GM18870 (cell line): ENCODE data around the gene GRID1.

Experiments
- ATAC-seq: cut with Tn5 transposase; IDR thresholded peaks from one replicate; pipeline ENCODE4 v1.9.1; 2021; ENCODE audit warnings: moderate library complexity; ENCODE audit not compliant: unreplicated experiment

GRID1 gene

DNA sequence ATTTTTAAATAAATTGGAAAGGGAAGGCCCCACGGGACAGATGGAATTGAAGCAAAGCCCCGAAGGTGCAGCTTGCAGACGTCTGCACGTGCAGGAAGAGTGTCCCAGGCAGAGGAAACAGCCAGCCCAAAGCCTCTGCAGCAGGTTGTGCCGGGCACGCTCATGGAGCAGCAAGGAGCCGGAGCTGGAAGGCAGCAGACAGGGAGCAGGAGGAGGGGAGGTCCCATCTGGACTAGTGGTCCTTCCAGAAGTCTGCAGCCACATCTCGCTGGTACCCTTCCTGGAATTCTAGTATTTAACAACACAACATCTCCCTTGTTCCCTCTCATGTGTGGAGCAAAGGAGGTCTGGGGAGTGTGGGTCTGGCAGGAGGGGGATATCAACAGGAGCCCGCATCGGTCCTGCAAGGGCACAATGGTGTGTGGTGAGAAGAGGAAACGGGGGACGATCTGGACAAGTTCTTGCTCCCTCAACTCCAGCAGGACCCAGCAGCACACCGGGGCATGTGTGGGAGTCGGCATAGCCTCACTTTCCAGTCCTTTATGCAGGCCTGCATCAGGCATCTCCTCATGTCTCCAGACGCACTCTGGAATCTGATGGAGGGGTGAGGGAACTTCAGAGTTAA lies 169.3 kb downstream of the GRID1 start:
- no peak for ATAC-seq

DNA sequence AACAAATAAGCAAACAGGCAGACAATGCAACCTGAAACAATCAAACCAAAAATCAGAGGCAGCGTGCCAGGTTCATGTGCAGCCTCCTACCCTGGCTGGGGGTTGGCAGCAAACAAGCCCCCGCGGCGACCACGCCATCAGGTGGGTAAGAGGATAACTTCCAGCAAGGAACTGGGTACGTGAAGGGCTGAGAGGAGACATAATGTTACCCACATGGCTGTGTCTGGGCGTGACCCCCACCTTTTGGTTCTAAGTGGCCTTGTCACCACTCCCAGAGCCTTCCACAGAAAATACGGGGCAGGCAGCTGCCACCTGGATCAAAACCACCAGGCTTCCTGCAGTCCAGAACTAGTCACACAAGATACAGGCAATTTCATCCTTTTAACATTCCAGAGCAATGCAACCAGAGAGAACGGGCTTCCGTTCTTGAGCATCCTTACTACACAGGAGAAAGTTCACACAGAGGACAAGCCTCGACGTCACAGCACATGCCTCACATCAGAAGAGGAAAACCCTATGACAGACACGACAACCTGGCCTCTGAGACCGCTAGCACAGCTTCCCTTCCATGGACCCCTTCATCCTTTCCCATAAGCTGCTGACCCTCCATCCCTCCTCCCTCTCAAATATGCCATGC lies 171.0 kb downstream of the GRID1 start:
- no peak for ATAC-seq

DNA sequence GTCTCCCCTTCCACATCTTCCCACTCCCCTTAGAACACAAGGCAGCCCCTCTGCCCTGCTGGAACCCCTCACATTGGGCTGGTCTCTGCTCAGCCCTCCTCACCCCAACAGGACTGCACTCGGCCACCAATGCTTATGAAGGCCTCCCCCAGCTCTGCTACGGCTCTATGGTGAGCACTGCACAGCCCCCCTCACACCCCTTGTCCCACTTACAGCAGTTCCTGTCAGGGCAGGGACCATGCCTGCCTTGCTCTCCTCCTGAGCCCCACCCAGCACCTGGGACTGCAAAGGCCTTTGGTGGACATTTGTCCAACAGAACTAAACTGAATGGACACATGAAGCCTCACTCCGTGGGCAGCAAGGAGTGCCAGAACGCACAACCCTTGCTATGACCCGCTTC lies 171.9 kb downstream of the GRID1 start:
- ATAC-seq = no peak

DNA sequence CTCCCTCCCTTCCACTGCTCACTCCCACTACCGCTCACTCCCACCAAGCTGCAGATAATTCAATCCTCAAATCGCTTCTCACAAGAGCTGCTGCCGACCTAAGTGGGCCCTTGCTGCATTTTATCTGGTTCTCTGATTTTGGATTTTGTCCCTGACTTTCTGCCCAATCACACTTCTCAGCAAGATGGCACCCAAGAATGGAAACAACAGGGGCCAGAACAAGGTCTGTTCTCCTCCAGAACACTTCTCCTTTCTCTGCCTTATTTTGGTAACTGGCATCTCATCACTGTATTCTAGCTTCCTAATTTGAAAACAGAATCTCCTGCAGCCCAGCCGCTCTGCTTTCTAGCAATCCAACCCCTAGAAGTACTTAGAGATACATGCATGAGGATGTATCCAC lies 172.8 kb downstream of the GRID1 start:
- ATAC-seq = no peak

GRCh38 chr10:86192691-86193090 lies 173.9 kb downstream of the GRID1 start:
- no peak for ATAC-seq

DNA sequence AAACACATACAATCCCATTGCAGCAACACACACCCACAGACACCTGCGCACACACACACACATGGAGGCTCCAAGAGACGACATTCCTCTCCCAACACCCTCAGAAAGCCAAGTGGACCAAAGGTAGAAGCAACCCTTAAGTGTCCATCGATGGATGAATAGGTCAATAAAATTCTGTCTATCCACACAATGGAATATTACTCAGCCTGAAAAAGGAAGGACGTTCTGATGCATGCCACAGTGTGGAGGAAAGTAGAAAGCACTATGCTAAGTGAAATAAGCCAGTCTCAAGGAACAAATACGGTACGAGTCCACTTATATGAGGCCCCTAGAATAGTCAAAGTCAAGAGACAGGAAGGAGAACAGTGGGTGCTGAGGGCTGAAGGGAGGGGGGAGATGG lies 174.4 kb downstream of the GRID1 start:
- ATAC-seq = no peak

- ATAC-seq = no peak
Observed at GRCh38 chr10:86191686-86192085, 174.9 kb downstream of the GRID1 start.

DNA sequence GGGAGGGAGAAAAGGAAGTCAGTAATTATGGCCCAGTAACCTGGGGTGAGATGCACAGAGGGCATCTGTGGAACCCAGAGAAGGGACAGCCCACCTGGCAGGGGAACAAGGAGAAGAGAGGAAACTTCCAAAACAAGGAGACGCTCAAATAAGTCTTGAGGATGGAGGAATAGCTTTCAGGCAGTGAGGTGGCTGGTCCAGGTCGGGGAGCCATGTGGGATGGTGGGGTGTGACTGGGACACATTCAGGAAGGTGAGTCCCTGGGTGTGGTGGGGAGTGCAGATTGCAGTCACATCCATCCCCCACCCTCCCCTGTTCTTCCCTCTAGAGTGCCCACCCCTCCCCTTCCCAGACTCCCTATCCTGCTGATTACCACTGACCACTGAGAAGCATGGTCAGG lies 175.4 kb downstream of the GRID1 start:
- no peak for ATAC-seq

- ATAC-seq = no peak
Observed at GRCh38 chr10:86190291-86190690, 176.3 kb downstream of the GRID1 start.

GRCh38 chr10:86189891-86190290 lies 176.7 kb downstream of the GRID1 start:
- no peak for ATAC-seq

- ATAC-seq = no peak
Observed at GRCh38 chr10:86188796-86189558, 177.6 kb downstream of the GRID1 start.

- ATAC-seq = no peak
Observed at GRCh38 chr10:86188326-86188725, 178.3 kb downstream of the GRID1 start.

DNA sequence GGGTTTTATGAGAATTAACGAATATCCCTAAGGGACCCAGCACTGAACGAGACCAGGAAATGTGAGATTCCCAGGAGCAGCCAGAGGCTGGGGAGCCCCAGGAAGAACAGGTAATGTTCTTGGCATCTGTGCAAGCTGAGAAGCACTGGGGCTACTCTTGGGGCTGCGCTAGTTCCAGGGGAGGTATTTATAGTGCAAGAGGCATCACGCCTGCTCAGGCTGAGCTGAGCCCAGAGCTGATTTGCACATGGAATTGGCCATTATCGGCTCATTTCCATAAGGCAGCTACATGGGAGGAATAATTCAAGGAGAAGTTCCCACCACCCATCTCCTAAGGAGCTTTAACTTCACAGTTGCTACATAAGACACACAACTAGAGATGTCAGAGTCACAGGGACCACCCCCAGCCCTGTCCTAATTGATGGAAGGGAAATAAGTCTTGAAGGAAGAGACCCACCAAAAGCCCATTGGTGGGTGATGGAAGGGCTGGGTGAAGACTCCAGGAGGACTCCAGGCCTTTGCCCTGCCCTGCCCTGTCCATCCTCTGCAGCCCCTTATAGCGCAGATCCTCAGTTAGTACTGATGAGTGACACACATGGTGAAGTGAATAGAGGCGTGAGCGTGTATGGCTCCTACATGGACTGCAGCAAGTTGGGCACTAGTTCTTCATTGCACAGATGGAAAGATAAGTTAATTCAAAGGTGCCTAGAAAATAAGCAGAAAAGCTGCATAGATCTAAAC lies 178.9 kb downstream of the GRID1 start:
- no peak for ATAC-seq

DNA sequence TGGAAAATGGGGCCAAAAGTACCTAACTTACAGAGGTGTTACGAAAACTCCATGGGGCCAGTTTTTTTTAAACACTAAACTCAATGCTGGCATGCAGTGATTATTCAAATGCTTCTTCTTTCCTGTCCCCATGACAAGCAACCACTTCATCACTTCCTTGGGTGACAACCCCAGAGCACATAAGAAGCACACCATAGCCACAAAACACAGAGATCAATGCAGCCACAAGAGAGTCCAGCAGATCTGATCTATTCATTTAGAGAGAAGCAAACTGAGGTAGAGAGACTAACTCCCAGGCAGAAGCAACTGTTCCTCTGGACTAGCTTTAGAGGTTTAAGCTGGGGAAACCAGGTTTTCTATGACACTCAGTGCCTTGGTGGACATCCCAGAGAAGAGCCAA lies 180.0 kb downstream of the GRID1 start:
- ATAC-seq = no peak

DNA sequence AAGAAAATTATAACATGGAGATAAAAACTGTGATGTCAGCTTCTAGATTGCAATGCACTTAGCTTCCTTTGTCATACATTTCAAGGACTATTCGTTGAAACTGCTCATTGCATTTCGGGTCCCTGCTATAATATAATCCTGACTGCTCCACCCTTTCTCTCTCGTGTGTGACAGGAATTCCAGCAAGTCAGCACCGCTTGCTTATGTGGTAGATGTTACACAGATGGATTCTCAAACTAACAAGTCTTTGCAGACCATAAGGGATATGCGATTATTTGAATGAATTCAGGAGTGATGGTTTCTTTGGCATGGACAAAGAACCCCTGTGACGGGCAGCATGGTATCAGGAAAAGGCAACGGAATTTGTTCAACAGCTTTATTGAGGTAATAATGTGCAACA lies 184.0 kb downstream of the GRID1 start:
- no peak for ATAC-seq

- no peak for ATAC-seq
Observed at GRCh38 chr10:86182150-86182549, 184.4 kb downstream of the GRID1 start.

DNA sequence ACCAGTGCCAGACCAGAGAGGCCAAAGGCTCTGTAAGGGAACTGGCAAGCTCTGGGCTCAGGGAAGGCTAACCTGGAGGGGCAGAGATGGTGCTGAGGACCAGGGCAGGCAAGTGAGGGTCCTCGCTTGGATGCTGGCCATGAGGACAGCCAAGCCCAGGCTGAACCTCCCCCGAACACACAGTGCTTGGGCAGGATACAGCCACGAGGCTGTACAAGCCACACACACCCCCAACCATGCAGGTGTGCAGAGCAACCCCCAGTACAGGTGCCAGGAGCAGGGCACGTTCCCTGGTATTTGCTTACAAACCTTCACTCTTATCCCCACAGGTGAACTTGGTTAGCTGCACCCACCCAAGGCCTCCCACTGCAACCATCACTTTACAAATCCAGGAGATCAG lies 185.7 kb downstream of the GRID1 start:
- ATAC-seq = no peak

DNA sequence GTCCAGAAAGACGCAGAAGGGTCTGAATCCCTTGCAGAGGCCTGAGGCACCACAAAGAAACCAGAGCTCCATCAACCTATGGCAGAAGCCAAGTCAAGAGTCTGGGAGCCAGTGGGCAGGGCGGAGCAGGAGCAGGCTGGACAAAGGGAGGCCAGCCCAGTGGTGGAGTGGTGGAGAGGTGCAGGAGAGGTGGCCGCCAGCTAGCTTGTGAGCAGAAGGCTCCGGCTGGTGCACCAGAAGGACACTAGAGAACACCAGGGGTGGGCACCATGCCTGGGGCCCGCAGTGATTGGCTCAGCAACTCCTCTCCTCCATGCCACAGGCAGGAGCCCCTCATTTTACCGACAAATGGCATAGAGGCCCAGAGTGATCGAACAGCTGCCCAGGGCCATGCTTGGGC lies 186.6 kb downstream of the GRID1 start:
- no peak for ATAC-seq

GRCh38 chr10:86179153-86179524 lies 187.5 kb downstream of the GRID1 start:
- ATAC-seq = no peak

DNA sequence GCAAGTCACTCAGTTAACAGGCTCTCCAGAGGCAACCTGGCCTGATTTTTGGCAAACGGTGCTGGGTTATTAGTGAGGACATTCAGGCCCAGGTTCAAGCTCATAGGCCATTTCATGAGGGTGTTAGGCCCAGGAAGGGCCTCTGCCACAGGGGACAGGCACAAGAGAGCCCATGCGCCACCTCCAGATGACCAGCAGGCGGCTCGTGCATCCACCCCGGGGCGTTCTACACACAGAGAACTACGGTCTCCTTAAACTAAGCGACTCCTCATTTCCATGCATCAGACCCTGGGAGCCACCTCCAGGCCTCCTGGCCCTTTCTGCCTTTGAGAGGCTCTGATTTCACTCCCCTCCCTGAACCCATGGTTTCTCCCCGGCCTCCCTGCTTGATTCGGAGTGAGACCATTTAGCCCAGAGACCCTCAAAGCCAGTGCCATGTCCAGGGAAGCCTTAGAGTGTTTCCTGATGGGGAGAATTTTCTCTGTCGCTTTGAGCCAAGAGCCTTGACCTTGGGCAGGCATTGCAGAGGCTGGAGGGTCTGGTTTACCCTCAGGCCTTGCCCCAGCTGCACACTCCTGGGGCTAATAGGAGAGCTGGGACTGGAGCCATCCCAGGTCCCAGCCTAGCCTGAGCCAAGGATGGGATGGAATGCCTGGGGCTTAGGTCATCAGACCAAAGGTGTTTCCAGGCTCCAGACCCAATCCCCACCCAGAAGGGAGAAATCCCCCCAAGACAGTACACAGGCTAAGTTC lies 188.0 kb downstream of the GRID1 start:
- ATAC-seq = no peak

GRCh38 chr10:86177537-86178155 lies 188.9 kb downstream of the GRID1 start:
- no peak for ATAC-seq
